Peyer's patch (tissue), 4 donors: Measurements from ENCODE around the gene CHAD.

Source experiments
- CTCF ChIP-seq, 6 experiments: fragments of 450-650 bp in 4 of 6; fragments of 200-600 bp in 2 of 6; sonication (generic) in 1 of 6; IDR thresholded peaks; one replicate each; pipeline ENCODE4 v1.5.1; 2017 to 2019; ENCODE audit warnings: antibody characterized with exemption in 6 of 6, mild to moderate bottlenecking in 3 of 6, moderate library complexity in 1 of 6
- POLR2A ChIP-seq, 2 donors: fragments of 450-650 bp; IDR thresholded peaks; one replicate each; pipeline ENCODE4 v1.5.1; 2017; ENCODE audit warnings: antibody characterized with exemption in 2 of 2, mild to moderate bottlenecking in 2 of 2, moderate library complexity in 2 of 2

- TF ChIP-seq CTCF (IDR thresholded peaks at IDR 0.05) (no peak), POLR2A (IDR thresholded peaks at IDR 0.05) (no peak)
Observed at GRCh38 chr17:50471009-50471905, 2.6 kb upstream of the CHAD start.
